ENCODE data around the gene SLC35F2.

GRCh38 chr11:107770551-107770951 lies 88.0 kb downstream of the SLC35F2 start:
- TF ChIP-seq SP1 (IDR thresholded peaks at IDR 0.05; ENCODE audit: low read depth, low read length) (no peak), CEBPB (IDR thresholded peaks at IDR 0.05; ENCODE audit: low read depth, low read length) (no peak), EP300 (IDR thresholded peaks at IDR 0.05; ENCODE audit: borderline replicate concordance in 1 of 2, low read depth in 2 of 2, low read length in 2 of 2) (no peak), KDM5A (IDR thresholded peaks at IDR 0.05; ENCODE audit: low read length) (no peak), POLR2A (IDR thresholded peaks at IDR 0.05; ENCODE audit: control extremely low read depth in 1 of 2, low read depth in 2 of 2, low read length in 2 of 2) (no peak), RNF2 (IDR thresholded peaks at IDR 0.05; ENCODE audit: borderline replicate concordance, low read depth, low read length, missing control alignments, poor library complexity, severe bottlenecking) (no peak), EZH2 (IDR thresholded peaks at IDR 0.05; ENCODE audit: low read depth, low read length, severe bottlenecking) (no peak), CTCF (IDR thresholded peaks at IDR 0.05; ENCODE audit: control extremely low read depth in 1 of 3, insufficient read depth in 1 of 3, low read depth in 1 of 3, low read length in 3 of 3) (no peak)

Data from H1 (cell line).